Measurements from ENCODE around the gene AIF1. TPM values are rescaled to one million over a fixed set of nuclear protein-coding genes. Genes with fewer than 3 reads are reported as not detected.

Gene AIF1
- total RNA-seq, 1 experiment from 2014 or later, result 2.2 TPM

GRCh38 chr6:31622684-31623091 lies 7.7 kb downstream of the AIF1 start:
- no peak for TF ChIP-seq CTCF (IDR thresholded peaks at IDR 0.05; ENCODE audit: insufficient read depth in 1 of 2, low read depth in 1 of 2, low read length in 1 of 2, severe bottlenecking in 1 of 2, unreplicated experiment in 1 of 2)
- ChIA-PET POLR2A (interaction anchor here (1.0 to 1.4 kb wide), 2 partner anchors 29 to 38 kb away, joined by 4 read pairs; partner anchors contain the start of genes BAG6 and C6orf47), CTCF (no interaction called here)
- peak overlapping the region; percentile 99 for H3K27ac Mint-ChIP-seq (ENCODE audit: unreplicated experiment)
- H3K36me3 Mint-ChIP-seq (ENCODE audit: insufficient read depth, unreplicated experiment), result peaks cover 75% of the 10 kb centered on the region
- peaks cover 20% of the 10 kb centered on the region for H3K36me3 ChIP-seq (ENCODE audit: control insufficient read depth, insufficient read depth, low read length)
- intact Hi-C loops (cut with micrococcal nuclease; ENCODE audit: unreplicated experiment), result no loop called here
- no peaks in the 10 kb centered on the region for H3K27me3 ChIP-seq (replicated peaks; ENCODE audit: control insufficient read depth, insufficient read depth, low read length)
- no peaks in the 10 kb centered on the region for H3K9me3 ChIP-seq
- DNase-seq, result no peak
- BruUV-seq (replicated peaks), result no TSS peak
- H3K4me1 ChIP-seq, result peaks cover 9% of the 10 kb centered on the region
- H3K4me3 ChIP-seq (ENCODE audit: low read depth, low read length), result no peak overlapping the region
- H3K27me3 Mint-ChIP-seq (ENCODE audit: insufficient read depth, unreplicated experiment), result no peaks in the 10 kb centered on the region
- peaks cover 12% of the 10 kb centered on the region for H3K4me1 Mint-ChIP-seq (ENCODE audit: low read depth, unreplicated experiment)
- no peaks in the 10 kb centered on the region for H3K9me3 Mint-ChIP-seq (ENCODE audit: unreplicated experiment)
- H3K4me3 Mint-ChIP-seq (ENCODE audit: unreplicated experiment), result peak overlapping the region; percentile 83

- ChIA-PET POLR2A (no interaction called here), CTCF (no interaction called here)
- H3K4me3 Mint-ChIP-seq (ENCODE audit: unreplicated experiment), result no peak overlapping the region
- Histone ChIP-seq H3K27me3 (replicated peaks; ENCODE audit: control insufficient read depth, insufficient read depth, low read length) (no peaks in the 10 kb centered on the region), H3K9me3 (no peaks in the 10 kb centered on the region), H3K4me3 (ENCODE audit: low read depth, low read length) (no peak overlapping the region), H3K4me1 (peaks cover 9% of the 10 kb centered on the region), H3K36me3 (ENCODE audit: control insufficient read depth, insufficient read depth, low read length) (peaks cover 25% of the 10 kb centered on the region)
- TF ChIP-seq CTCF (IDR thresholded peaks at IDR 0.05; ENCODE audit: insufficient read depth in 1 of 2, low read depth in 1 of 2, low read length in 1 of 2, severe bottlenecking in 1 of 2, unreplicated experiment in 1 of 2), result no peak
- peaks cover 81% of the 10 kb centered on the region for H3K36me3 Mint-ChIP-seq (ENCODE audit: insufficient read depth, unreplicated experiment)
- H3K4me1 Mint-ChIP-seq (ENCODE audit: low read depth, unreplicated experiment), result peaks cover 12% of the 10 kb centered on the region
- no peaks in the 10 kb centered on the region for H3K27me3 Mint-ChIP-seq (ENCODE audit: insufficient read depth, unreplicated experiment)
- H3K9me3 Mint-ChIP-seq (ENCODE audit: unreplicated experiment), result no peaks in the 10 kb centered on the region
- intact Hi-C loops (cut with micrococcal nuclease; ENCODE audit: unreplicated experiment), result no loop called here
- no peak for DNase-seq
- BruUV-seq (replicated peaks), result no TSS peak
- no peak overlapping the region for H3K27ac Mint-ChIP-seq (ENCODE audit: unreplicated experiment)
Observed at GRCh38 chr6:31624070-31624469, 9.0 kb downstream of the AIF1 start.

GRCh38 chr6:31626952-31627351 lies 11.9 kb downstream of the AIF1 start:
- Histone ChIP-seq H3K9me3 (no peaks in the 10 kb centered on the region), H3K27me3 (replicated peaks; ENCODE audit: control insufficient read depth, insufficient read depth, low read length) (no peaks in the 10 kb centered on the region), H3K4me3 (ENCODE audit: low read depth, low read length) (no peak overlapping the region), H3K36me3 (ENCODE audit: control insufficient read depth, insufficient read depth, low read length) (peaks cover 25% of the 10 kb centered on the region), H3K4me1 (peaks cover 9% of the 10 kb centered on the region)
- no peak overlapping the region for H3K27ac Mint-ChIP-seq (ENCODE audit: unreplicated experiment)
- no peak for TF ChIP-seq CTCF (IDR thresholded peaks at IDR 0.05; ENCODE audit: insufficient read depth in 1 of 2, low read depth in 1 of 2, low read length in 1 of 2, severe bottlenecking in 1 of 2, unreplicated experiment in 1 of 2)
- H3K27me3 Mint-ChIP-seq (ENCODE audit: insufficient read depth, unreplicated experiment), result no peaks in the 10 kb centered on the region
- no TSS peak for BruUV-seq (replicated peaks)
- no peak overlapping the region for H3K4me3 Mint-ChIP-seq (ENCODE audit: unreplicated experiment)
- peaks cover 8% of the 10 kb centered on the region for H3K4me1 Mint-ChIP-seq (ENCODE audit: low read depth, unreplicated experiment)
- CTCF ChIA-PET, result interaction anchor here (0.6 kb wide), 1 partner anchor 908 kb away, joined by 3 read pairs; no protein-coding TSS in a partner anchor
- POLR2A ChIA-PET, result no interaction called here
- DNase-seq, result no peak
- peaks cover 90% of the 10 kb centered on the region for H3K36me3 Mint-ChIP-seq (ENCODE audit: insufficient read depth, unreplicated experiment)
- intact Hi-C loops (cut with micrococcal nuclease; ENCODE audit: unreplicated experiment), result no loop called here
- no peaks in the 10 kb centered on the region for H3K9me3 Mint-ChIP-seq (ENCODE audit: unreplicated experiment)

Measured in Caco-2 (cell line).